Ishikawa (cell line): ENCODE measurements around the gene MYO5A.

Experiments
- CEBPB ChIP-seq: IDR thresholded peaks from 2 replicates; pipeline ENCODE4 v1.6.1; 2012
- CREB1 ChIP-seq: IDR thresholded peaks from 2 replicates; pipeline ENCODE4 v1.6.1; 2012; ENCODE audit warnings: low read depth
- EP300 ChIP-seq: IDR thresholded peaks from 2 replicates; pipeline ENCODE4 v1.6.1; 2012; ENCODE audit warnings: borderline replicate concordance
- RAD21 ChIP-seq: IDR thresholded peaks from 2 replicates; pipeline ENCODE4 v1.6.1; 2012; ENCODE audit warnings: low read depth
- TAF1 ChIP-seq: IDR thresholded peaks from 2 replicates; pipeline ENCODE4 v1.6.1; 2012; ENCODE audit warnings: low read depth, mild to moderate bottlenecking
- TCF12 ChIP-seq: IDR thresholded peaks from 2 replicates; pipeline ENCODE4 v1.6.1; 2012; ENCODE audit warnings: low read depth
- YY1 ChIP-seq: IDR thresholded peaks from 2 replicates; pipeline ENCODE4 v1.6.1; 2012; ENCODE audit warnings: low read depth
- ZBTB7A ChIP-seq: IDR thresholded peaks from 2 replicates; pipeline ENCODE4 v1.6.1; 2012; ENCODE audit warnings: low read depth
- TF ChIP-seq, protein P1 (sequence below): IDR thresholded peaks from 2 replicates; pipeline ENCODE4 v1.6.1; 2012
- TF ChIP-seq, protein P2 (sequence below): IDR thresholded peaks from 2 replicates; pipeline ENCODE4 v1.6.1; 2012; ENCODE audit warnings: low read depth, mild to moderate bottlenecking

DNA sequence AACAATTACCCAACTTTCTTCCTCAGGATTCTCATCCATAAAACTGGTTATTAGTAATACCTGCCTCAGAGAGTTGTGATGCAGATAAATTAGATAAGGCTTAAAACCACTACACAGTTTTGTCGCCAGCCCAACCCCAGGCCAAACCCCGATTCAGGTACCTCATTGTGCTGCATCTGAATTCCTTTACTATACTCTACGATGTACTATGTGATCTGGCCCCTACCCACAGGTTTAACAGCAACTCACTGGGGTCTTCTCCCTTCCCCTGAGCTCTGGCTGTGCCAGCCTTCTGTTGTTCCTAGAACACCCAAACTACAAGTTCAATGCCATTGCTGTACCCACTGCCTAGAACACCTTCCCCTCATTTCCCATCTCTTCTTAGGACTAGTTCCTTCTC lies 64.6 kb downstream of the MYO5A start:
- TF ChIP-seq YY1 (no peak), ZBTB7A (no peak), TCF12 (no peak), TAF1 (no peak), EP300 (no peak), RAD21 (no peak), CREB1 (no peak), CEBPB (no peak)
- TF ChIP-seq, protein P1, sequence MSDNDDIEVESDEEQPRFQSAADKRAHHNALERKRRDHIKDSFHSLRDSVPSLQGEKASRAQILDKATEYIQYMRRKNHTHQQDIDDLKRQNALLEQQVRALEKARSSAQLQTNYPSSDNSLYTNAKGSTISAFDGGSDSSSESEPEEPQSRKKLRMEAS: no peak
- TF ChIP-seq, protein P2, sequence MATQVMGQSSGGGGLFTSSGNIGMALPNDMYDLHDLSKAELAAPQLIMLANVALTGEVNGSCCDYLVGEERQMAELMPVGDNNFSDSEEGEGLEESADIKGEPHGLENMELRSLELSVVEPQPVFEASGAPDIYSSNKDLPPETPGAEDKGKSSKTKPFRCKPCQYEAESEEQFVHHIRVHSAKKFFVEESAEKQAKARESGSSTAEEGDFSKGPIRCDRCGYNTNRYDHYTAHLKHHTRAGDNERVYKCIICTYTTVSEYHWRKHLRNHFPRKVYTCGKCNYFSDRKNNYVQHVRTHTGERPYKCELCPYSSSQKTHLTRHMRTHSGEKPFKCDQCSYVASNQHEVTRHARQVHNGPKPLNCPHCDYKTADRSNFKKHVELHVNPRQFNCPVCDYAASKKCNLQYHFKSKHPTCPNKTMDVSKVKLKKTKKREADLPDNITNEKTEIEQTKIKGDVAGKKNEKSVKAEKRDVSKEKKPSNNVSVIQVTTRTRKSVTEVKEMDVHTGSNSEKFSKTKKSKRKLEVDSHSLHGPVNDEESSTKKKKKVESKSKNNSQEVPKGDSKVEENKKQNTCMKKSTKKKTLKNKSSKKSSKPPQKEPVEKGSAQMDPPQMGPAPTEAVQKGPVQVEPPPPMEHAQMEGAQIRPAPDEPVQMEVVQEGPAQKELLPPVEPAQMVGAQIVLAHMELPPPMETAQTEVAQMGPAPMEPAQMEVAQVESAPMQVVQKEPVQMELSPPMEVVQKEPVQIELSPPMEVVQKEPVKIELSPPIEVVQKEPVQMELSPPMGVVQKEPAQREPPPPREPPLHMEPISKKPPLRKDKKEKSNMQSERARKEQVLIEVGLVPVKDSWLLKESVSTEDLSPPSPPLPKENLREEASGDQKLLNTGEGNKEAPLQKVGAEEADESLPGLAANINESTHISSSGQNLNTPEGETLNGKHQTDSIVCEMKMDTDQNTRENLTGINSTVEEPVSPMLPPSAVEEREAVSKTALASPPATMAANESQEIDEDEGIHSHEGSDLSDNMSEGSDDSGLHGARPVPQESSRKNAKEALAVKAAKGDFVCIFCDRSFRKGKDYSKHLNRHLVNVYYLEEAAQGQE: no peak
